NCI-H1417 (cell line): ENCODE data around the gene CD38.
"Not testable (repeated sequence)": the region's sequence is repeated elsewhere in the genome, so short reads cannot be mapped to it uniquely, and the experiment has no call there.

Experiments
- DNase-seq, 3 experiments: peaks; one replicate each; lab custom pipeline; 2025; lab: John Stamatoyannopoulos, UW

CD38 gene

DNA sequence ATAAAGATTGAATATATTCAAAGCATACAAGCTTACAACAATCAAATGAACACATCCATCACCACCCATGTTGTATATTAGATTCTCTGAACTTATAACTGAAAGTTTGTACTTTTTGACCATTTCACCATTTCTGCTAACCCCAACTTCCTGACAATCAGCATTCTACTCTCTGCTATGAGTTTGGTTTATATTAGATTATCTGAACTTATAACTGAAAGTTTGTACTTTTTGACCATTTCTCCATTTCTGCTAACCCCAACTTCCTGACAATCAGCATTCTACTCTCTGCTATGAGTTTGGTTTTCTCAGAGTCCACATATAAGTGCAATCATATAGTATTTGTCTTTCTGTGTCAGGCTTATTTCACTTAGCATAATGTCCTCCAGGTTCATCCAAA is 15.7 kb upstream of the CD38 start:
- DNase-seq = not testable (repeated sequence)

- DNase-seq = no peak
Observed at GRCh38 chr4:15765391-15765790, 12.7 kb upstream of the CD38 start.

- no peak for DNase-seq
Observed at GRCh38 chr4:15765910-15766697, 12.0 kb upstream of the CD38 start.

DNA sequence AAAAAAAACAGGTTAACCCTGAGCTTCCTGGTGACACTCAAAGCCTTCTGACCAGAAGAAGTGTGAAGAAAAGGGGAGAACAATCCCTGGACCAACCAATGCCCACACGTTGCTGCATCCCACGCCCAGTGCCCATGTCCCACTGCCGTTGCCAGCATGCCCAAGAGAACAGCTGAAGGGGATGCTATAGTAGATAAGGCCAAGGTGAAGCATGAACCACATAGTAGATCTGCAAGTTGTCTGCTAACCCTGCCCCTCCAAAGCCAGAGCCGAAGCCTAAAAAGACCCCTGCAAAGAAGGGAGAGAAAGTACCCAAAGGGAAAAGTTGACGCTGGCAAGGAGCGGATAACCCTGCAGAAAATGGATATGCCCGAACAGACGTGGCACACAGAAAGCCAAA is 11.3 kb upstream of the CD38 start:
- DNase-seq = no peak

DNA sequence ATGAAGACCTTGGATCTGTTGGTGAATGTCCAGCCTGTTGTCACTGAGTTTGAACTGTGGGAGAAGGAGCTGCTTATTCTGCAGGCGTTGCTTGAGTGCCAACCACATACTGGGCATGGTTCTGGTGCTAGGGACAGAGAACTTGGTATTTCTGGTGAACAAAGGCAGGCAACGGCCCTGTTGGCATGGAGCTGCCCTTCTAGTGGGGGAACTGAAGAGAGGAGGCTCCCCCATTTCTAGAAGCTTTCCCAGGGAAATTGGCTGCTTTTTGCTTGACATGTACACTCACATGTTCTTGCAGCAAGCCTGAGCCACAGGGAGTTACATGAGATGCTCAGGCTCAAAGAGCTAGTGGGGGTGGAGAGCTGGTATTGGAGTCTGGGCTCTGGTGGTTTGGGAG is 8.9 kb upstream of the CD38 start:
- DNase-seq = no peak

GRCh38 chr4:15771216-15772058 is 6.7 kb upstream of the CD38 start:
- no peak for DNase-seq

GRCh38 chr4:15774020-15774420 is 4.1 kb upstream of the CD38 start:
- DNase-seq = no peak

DNA sequence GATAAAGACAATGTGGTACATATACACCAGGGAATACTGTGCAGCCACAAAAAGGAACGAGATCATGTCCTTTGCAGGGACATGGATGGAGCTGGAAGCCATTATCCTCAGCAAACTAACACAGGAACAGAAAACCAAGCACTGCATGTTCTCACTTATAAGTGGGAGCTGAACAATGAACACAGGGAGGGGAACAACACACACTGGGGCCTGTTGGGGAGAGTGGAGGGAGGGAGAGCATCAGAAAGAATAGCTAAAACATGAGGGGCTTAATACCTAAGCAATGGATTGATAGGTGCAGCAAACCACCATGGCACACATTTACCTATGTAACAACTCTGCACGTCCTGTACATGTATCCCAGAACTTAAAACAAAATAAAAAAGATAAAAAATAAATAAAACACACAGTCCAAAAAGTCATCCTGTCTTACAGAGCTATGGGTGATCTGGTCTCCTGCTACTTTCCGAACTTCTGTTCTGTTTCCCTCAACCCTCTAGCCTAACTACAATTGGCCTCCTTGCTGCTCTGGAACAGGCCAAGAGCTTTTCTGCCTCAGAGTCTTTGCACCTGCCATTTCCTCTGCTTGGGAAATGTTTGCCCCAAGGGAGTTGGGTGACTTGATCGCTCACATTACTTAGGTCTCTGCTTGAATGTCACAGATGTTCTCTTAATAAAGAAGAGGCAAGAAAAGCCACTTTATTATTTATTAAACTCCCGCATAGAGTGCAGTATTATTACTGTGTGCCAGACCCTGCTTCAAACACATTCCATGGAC is 1.1 kb upstream of the CD38 start:
- no peak for DNase-seq

- no peak for DNase-seq
Observed at GRCh38 chr4:15777697-15778288, 335 bp upstream of the CD38 start.

GRCh38 chr4:15779306-15779705 is 1.2 kb downstream of the CD38 start:
- peak in 2 of 3 experiments; percentile 24 to 56 for DNase-seq

DNA sequence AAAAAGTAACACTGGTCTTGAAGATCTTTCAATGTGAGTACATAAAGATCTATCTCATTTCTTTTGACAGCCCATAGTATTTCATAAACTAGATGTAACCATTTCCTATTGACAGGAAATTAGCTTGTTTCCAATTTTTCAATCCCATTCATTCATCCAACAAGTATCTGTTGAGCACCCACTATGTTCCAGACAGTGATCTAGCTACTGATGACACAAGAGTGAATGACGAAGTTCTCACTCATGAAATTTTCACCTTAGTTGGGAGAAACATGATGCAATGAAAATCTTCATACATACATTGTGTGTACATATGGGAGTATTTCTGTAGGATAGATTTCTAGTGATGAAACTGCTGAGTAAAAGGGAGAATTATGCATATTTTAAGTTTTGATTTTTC is 1.7 kb downstream of the CD38 start:
- DNase-seq = no peak

- DNase-seq = no peak
Observed at GRCh38 chr4:15781427-15782095, 3.4 kb downstream of the CD38 start.

DNA sequence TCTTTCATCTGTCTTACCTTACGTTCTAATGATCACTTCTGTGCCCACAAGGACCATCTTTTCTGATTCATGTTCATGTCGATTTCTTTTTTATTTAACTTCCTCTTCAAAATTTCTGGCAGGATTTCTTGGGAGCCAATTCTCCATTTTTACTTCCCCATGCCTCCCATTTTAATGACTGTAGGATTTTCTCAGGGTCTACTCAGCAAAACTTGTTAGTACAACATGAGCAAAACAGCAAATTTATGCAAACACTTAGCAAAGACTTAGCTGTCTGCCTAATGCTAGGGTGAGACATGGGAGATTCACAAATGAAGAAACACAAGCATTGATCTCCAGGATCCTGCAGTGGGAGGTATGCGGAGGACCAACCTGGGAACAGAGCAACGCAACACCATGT is 5.5 kb downstream of the CD38 start:
- DNase-seq = no peak

DNA sequence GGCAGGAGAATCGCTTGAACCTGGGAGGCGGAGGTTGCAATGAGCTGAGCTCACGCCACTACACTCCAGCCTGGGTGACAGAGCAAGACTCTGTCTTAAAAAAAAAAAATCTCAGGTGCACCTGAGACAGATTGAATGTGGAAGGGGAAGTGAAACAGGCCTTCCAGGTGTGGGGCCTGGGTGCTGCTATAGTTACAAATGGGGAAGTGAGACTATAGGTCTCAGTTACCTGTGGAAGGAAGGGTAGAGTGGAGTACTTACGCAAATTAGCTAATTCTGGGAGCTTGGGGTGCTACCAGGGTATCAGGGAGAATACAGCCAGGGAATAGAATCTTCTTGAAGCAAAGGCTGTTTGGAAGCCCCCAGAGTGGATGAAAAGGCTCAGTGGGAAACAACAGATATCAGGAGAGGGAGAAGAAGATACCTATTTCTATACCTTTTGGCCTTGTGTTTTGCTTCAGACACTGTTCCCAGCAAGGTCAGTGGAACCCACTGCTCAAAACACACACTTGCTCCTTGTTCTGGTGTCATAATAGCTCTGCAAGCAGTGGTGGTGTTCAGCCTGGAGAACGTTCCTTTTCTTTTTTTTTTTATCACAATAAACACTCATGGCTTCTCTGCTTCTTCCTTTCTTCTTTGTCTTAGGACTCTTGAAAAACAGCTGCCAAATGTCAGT is 7.0 kb downstream of the CD38 start:
- no peak for DNase-seq

DNA sequence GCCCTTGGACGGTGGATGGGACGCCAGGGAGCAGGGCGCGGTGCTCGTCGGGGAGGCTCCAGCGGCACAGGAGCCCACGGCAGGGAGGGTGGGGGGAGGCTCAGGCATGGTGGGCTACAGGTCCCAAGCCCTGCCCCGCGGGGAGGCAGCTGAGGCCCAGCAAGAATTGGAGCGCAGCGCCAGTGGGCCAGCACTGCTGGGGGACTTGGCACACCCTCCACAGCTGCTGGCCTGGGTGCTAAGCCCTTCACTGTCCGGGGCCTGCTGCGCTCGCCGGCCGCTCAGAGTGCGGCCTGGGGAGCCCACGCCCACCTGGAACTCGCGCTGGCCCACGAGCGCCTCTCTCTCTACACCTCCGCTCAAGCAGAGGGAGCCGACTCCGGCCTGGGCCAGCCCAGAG is 8.6 kb downstream of the CD38 start:
- no peak for DNase-seq

GRCh38 chr4:15792974-15793373 is 14.8 kb downstream of the CD38 start:
- no peak for DNase-seq

- DNase-seq = no peak
Observed at GRCh38 chr4:15793506-15794363, 15.6 kb downstream of the CD38 start.

- no peak for DNase-seq
Observed at GRCh38 chr4:15794426-15794825, 16.3 kb downstream of the CD38 start.

DNA sequence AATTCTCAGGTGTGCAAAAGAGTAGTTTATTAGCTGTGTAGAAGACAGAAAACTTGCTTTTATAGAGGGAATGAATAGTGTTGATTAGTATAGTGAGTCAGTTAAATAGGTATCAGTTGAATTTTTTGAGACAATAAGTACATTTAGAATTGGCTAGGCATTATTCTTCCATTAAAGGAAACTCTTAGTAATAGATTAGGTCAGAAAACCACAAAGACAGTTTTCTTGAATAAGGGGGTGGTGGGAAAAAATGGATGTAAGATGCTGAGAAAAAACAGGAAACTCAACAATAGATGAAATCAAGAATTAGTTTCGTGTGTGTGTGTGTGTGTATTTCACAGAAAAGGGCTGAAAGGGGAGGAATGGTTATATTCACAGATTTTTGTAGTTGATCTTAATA is 16.8 kb downstream of the CD38 start:
- no peak for DNase-seq

DNA sequence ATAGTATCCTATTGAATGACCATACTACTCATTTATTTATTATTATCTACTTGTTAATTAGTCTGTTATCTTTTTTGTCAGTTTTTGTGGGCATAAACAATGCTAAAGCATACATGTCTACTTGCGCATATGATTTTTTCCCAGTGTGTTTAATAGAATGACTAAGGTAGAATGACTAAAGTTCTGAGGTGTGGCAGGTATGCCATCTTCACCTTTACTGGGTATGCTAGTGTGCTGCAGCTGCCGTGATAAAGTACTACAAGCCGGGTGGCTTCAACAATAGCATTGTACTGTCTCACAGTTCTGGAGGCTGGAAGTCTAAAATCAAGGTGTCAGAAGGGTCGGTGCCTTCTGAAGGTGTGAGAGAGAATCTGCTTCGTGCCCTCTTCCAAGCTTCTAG is 19.2 kb downstream of the CD38 start:
- no peak for DNase-seq
